GM19455 (cell line): ENCODE measurements around the gene COL18A1.
"Not testable (repeated sequence)": the region's sequence is repeated elsewhere in the genome, so short reads cannot be mapped to it uniquely, and the experiment has no call there.

Experiments
- ATAC-seq: cut with Tn5 transposase; IDR thresholded peaks from one replicate; pipeline ENCODE4 v1.9.1; 2021; ENCODE audit not compliant: unreplicated experiment

Gene COL18A1

GRCh38 chr21:45514311-45515021 is 109.5 kb downstream of the COL18A1 start:
- ATAC-seq = no peak

- no peak for ATAC-seq
Observed at GRCh38 chr21:45515241-45516061, 110.5 kb downstream of the COL18A1 start.

GRCh38 chr21:45516071-45516670 is 111.2 kb downstream of the COL18A1 start:
- ATAC-seq = no peak

- no peak for ATAC-seq
Observed at GRCh38 chr21:45516671-45517151, 111.7 kb downstream of the COL18A1 start.

- ATAC-seq = no peak
Observed at GRCh38 chr21:45517249-45518065, 112.5 kb downstream of the COL18A1 start.

GRCh38 chr21:45518742-45519141 is 113.8 kb downstream of the COL18A1 start:
- no peak for ATAC-seq

- ATAC-seq = no peak
Observed at GRCh38 chr21:45519182-45519581, 114.2 kb downstream of the COL18A1 start.

GRCh38 chr21:45521241-45521640 is 116.3 kb downstream of the COL18A1 start:
- ATAC-seq = no peak

GRCh38 chr21:45522381-45522780 is 117.4 kb downstream of the COL18A1 start:
- no peak for ATAC-seq

GRCh38 chr21:45522986-45523385 is 118.0 kb downstream of the COL18A1 start:
- ATAC-seq = no peak

GRCh38 chr21:45523411-45524101 is 118.6 kb downstream of the COL18A1 start:
- ATAC-seq = no peak

- ATAC-seq = no peak
Observed at GRCh38 chr21:45524756-45525152, 119.8 kb downstream of the COL18A1 start.

GRCh38 chr21:45525153-45525909 is 120.4 kb downstream of the COL18A1 start:
- no peak for ATAC-seq

GRCh38 chr21:45525910-45526306 is 120.9 kb downstream of the COL18A1 start:
- no peak for ATAC-seq

- not testable (repeated sequence) for ATAC-seq
Observed at GRCh38 chr21:45527151-45527999, 122.4 kb downstream of the COL18A1 start.

- no peak for ATAC-seq
Observed at GRCh38 chr21:45528028-45528705, 123.2 kb downstream of the COL18A1 start.

GRCh38 chr21:45528981-45529784 is 124.2 kb downstream of the COL18A1 start:
- no peak for ATAC-seq
